ENCODE data around the gene PMS2.

GRCh38 chr7:6023974-6024435 is 15.2 kb upstream of the PMS2 start:
- TF ChIP-seq CTCF (IDR thresholded peaks at IDR 0.05 in 8 of 11, conservative IDR thresholded peaks at IDR 0.05 in 3 of 11), result no peak
- no peak for TF ChIP-seq POLR2A (IDR thresholded peaks at IDR 0.05)
